NCI-H82 treated with DMSO at 0.1 percent for 48 hours (cell line): ENCODE results near the gene MTERF1.
A peak's percentile ranks its signal among the peaks of the same experiment; 100 is the strongest.
"Not testable (repeated sequence)": the region's sequence is repeated elsewhere in the genome, so short reads cannot be mapped to it uniquely, and the experiment has no call there.

Source experiments
- DNase-seq: peaks from one replicate; lab custom pipeline; 2025; ENCODE audit not compliant: unreplicated experiment; lab: John Stamatoyannopoulos, UW

Gene MTERF1, protein sequence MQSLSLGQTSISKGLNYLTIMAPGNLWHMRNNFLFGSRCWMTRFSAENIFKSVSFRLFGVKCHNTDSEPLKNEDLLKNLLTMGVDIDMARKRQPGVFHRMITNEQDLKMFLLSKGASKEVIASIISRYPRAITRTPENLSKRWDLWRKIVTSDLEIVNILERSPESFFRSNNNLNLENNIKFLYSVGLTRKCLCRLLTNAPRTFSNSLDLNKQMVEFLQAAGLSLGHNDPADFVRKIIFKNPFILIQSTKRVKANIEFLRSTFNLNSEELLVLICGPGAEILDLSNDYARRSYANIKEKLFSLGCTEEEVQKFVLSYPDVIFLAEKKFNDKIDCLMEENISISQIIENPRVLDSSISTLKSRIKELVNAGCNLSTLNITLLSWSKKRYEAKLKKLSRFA

DNA sequence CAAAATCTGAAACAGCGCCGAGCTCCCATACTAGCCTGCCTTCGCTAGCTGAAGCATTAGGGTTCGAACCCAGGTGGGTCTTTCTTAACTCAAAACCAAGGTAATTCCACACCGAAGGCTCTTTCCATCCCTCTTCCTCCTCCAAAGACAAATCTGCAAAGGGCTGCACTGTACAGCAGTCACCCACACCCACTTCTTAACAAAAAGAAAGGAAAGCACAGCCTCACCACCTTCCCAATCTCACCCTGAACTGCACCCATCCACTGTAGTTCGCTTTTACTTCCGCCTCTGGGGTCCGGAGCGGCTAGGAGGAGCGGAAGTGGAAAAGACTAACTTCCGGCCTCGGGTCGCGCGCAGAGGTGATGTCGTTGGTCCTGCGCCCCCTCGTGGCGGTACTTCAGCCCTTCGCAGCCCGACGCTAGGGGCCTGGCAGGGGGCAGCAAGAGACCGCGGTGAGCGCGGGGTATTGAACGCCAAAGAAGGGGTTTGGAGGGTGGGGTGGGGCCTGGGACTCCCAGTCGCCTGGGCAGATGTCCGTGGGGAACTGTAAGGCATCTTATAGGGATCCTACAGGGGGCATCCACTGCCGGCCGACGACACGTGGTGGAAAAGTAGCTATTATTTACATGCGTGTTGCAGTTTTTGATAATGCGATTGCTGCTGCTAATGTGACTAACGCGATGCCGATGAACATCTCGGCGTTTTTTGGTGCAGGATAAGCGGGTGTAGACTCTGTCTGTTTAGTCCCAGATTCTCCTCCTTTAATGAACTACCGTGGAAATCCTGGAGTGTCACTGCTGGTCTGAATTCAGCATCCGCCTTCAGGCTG lies at the start of gene MTERF1:
TSS of gene MTERF1 (minus strand) at position 290 of the 829 bp plus-strand sequence. CDS start 619 bp downstream, outside the sequence.
- DNase-seq, result peak; percentile 88

GRCh38 chr7:91929463-91929862 lies 49.0 kb upstream of the MTERF1 start:
- no peak for DNase-seq

DNA sequence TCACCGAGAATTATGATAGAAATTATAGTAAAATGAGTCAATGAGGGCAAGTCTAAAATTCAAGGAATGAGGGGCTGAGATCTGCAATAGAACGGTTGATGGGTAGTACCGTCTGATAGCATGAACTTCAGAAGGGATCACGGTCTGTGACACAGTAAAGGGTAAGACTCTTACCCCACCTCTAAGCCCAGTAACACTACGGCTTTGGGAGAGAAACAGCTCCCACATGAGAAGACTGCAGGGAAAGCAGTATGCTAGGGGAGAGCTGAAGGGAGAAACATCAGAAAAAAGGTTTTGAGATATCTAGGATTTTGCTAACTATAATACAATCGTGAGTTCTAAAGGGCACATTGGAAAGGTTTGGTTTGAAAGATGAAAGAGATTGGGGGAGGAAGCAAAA lies 47.4 kb upstream of the MTERF1 start:
- DNase-seq, result no peak

DNA sequence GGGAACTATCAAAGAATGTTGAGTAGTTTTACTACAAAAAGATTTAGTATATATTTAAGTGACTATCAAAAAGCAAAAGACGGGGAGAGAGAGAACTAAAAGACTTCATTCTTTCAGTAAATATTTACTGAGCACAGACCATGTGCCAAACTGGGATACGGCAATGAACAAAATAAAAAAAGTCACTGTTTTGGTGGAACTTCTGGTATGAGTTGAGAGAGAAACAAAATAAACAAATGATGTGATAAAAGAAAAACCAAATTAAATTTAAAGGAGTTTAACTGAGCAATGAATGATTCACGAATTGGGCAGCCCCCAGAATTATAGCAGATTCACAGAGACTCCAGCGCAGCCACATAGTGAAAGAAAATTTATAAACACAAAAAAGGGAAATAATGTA lies 42.4 kb upstream of the MTERF1 start:
- DNase-seq, result no peak

- DNase-seq, result no peak
These were observed 37.9 kb upstream of the MTERF1 start for GRCh38 chr7:91918356-91918755.

DNA sequence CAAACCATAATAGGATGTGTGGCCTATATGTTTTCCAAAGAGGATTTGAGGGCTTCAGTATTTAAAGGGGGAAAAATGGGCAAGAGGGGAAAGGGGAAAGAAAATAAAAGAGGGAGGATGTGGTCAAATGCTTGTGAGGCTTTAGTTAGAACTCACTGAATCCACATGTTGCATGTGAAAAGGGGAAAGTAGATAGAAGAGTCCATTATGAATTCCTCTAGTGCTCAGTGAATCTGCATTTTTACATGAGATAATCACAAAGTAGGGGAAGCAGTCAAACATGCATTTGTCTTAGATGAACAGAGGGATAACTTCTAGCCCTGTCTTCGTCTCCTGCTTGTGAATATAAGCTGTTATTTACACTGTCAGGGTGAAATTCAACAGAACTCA lies 35.5 kb upstream of the MTERF1 start:
- no peak for DNase-seq

DNA sequence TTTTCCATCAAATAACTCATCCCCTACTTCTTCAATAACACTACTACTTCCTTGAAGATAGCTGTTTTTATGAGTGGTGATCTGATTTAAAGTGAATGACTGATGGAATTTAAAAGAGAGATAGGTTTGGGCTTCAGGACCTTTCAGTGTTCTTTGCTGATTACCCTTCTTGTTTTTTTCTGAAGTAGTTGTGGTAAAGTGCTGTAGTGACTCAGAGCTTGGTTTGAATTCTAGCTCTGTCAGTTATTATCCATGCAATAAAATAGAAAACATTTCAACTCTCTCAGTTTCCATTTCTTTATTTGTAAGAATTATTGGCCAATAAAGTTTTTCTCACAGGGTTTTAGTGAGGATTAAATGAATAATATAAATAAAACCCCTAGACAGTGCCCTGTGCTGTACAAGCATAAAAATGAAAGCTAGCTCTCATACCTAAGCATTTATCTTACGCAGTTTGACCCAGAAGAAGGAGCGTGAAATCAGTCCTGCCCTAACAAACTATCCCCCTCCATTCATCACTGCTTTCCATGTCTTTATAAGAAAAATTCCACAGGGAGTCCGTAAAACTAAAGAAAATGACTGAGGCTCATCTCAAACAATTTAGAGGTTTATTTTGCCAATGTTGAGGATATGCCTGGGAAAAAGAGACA lies 35.0 kb upstream of the MTERF1 start:
- DNase-seq, result no peak

GRCh38 chr7:91913612-91914011 lies 33.1 kb upstream of the MTERF1 start:
- no peak for DNase-seq

GRCh38 chr7:91912494-91912893 lies 32.0 kb upstream of the MTERF1 start:
- no peak for DNase-seq

GRCh38 chr7:91911121-91911520 lies 30.6 kb upstream of the MTERF1 start:
- DNase-seq, result no peak

DNA sequence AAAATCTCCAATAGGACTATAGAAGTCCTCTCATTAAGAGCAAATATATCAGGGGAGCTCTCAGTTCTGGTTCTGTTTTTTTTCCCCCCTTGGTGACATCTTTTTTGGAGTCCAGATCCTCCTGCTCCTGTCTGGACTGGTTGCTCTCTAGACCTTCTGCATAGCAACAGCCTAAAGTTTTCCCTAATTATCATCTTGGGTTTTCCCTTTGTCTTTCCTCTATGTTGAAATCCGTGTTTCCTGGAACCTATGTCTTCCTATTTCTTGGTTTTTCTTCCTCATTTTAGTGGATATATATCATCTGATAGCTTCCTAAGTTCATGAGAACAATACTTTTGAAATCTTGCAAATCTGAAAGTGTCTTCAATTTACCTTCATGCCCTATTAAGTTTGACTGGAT lies 29.7 kb upstream of the MTERF1 start:
- DNase-seq, result no peak

GRCh38 chr7:91899563-91899962 lies 19.1 kb upstream of the MTERF1 start:
- DNase-seq, result no peak

- DNase-seq, result no peak
These were observed 17.9 kb upstream of the MTERF1 start for GRCh38 chr7:91898240-91898992.

GRCh38 chr7:91894781-91895480 lies 14.4 kb upstream of the MTERF1 start:
- peak; percentile 73 for DNase-seq

DNA sequence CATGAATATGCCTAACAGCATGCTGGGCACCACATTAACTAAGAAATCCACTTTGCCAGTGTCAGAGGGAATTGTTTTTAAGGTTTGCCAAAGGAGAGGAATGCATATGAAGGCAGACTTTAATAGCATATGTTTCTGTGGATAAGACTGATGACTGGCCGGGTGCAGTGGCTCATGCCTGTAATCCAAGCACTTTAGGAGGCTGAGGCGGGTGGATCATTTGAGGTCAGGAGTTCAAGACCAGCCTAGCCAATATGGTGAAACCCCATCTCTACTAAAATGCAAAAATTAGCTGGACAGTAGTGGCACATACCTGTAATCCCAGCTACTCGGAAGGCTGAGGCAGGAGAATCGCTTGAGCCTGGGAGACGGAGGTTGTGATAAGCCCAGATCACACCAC lies 13.2 kb upstream of the MTERF1 start:
- peak; percentile 53 for DNase-seq

- peak; percentile 98 for DNase-seq
These were observed 12.4 kb upstream of the MTERF1 start for GRCh38 chr7:91892821-91893340.

DNA sequence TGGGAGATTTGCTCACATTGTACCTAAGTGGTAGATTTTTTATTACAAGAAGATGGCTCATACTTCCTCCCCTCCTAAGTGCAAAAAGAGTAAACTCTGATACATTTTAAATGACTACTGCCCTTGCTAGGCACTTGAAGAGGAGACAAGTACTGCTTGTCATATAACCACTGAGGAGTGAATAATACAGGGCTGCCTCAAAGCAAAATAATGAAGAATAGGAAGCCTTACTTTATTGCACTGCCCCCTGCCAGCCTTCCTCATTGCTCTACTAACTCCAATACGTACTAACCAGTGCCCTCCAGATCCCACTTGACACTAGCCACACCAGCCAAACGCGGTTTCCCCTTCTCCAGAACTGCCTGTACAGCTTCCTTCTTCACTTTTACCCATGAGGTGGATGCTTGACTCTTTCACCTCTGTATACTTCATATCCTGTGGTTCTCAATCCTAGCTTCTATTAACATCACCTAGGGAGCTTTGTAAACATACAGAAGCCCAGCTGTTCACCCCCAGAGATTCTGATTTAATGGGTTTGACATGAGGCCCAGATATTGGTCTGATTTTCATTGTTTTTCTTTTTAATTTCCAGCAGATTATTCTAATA lies 11.7 kb upstream of the MTERF1 start:
- DNase-seq, result peak; percentile 95

GRCh38 chr7:91888271-91889175 lies 8.0 kb upstream of the MTERF1 start:
- DNase-seq, result not testable (repeated sequence)
